Esophagus muscularis mucosa (tissue), 3 donors: ENCODE data around the gene FHDC1.

Source experiments
- POLR2A ChIP-seq: fragments of 450-650 bp; IDR thresholded peaks from one replicate; pipeline ENCODE4 v1.6.1; 2017; ENCODE audit warnings: antibody characterized with exemption, moderate library complexity, mild to moderate bottlenecking, low read depth
- TF ChIP-seq, protein P1 (sequence below), 3 experiments: fragments of 200-600 bp in 2 of 3; fragments of 450-650 bp in 1 of 3; sonication (generic) in 2 of 3; IDR thresholded peaks; one replicate each; pipeline ENCODE4 v1.5.1; 2017 to 2019; ENCODE audit warnings: antibody characterized with exemption in 3 of 3, mild to moderate bottlenecking in 2 of 3, moderate library complexity in 1 of 3

DNA sequence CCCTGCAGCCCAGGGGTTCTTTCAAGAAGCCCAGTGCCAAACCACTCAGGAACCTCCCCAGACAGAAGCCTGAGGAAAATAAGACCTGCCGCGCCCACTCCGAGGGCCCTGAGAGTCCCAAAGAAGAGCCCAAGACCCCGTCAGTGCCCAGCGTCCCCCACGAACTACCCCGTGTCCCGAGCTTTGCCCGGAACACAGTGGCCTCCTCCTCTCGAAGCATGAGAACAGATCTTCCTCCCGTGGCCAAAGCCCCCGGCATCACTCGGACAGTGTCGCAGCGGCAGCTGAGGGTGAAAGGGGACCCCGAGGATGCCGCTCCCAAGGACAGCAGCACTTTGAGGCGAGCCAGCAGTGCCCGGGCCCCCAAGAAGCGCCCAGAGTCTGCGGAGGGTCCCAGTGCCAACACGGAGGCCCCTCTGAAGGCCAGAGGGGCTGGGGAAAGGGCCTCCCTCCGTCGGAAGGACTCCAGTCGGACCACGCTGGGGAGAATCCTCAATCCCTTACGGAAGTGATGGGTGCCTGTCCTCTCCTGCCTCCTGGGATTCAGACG is 40.2 kb downstream of the FHDC1 start:
- TF ChIP-seq, protein P1, sequence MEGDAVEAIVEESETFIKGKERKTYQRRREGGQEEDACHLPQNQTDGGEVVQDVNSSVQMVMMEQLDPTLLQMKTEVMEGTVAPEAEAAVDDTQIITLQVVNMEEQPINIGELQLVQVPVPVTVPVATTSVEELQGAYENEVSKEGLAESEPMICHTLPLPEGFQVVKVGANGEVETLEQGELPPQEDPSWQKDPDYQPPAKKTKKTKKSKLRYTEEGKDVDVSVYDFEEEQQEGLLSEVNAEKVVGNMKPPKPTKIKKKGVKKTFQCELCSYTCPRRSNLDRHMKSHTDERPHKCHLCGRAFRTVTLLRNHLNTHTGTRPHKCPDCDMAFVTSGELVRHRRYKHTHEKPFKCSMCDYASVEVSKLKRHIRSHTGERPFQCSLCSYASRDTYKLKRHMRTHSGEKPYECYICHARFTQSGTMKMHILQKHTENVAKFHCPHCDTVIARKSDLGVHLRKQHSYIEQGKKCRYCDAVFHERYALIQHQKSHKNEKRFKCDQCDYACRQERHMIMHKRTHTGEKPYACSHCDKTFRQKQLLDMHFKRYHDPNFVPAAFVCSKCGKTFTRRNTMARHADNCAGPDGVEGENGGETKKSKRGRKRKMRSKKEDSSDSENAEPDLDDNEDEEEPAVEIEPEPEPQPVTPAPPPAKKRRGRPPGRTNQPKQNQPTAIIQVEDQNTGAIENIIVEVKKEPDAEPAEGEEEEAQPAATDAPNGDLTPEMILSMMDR (IDR thresholded peaks at IDR 0.05), result no peak
- TF ChIP-seq POLR2A, result no peak
